Measurements from ENCODE around the gene RNF150.

The RNF150 gene

DNA sequence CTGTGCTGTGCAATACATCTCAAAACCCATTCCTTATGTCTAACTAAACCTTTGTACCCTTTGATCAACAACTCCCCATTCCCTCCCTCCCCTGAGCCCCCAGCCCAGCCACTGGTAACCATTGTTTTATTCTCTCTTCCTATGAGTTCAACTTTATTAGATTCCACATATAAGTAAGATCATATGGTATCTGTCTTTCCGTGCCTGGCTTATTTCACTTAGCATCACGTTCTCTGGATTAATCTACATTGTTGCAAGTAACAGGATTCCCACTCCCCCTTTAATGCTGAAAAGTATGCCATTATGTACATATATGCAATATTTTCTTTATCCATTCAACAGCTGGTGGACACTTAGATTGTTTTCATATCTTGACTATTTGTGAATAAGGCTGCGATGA is 119.4 kb downstream of the RNF150 start (continued):
- TF ChIP-seq TCF4 (CRISPR knock-in tag; IDR thresholded peaks at IDR 0.05; ENCODE audit: borderline replicate concordance) (peak; percentile 41; the same call in 1 of the 2 replicates), ZNF70 (CRISPR knock-in tag; IDR thresholded peaks at IDR 0.05) (no peak), GLIS3 (CRISPR knock-in tag; IDR thresholded peaks at IDR 0.05) (no peak), TOX (CRISPR knock-in tag; IDR thresholded peaks at IDR 0.05; ENCODE audit: borderline replicate concordance) (no peak), ZNF8 (CRISPR knock-in tag; IDR thresholded peaks at IDR 0.05) (no peak)

DNA sequence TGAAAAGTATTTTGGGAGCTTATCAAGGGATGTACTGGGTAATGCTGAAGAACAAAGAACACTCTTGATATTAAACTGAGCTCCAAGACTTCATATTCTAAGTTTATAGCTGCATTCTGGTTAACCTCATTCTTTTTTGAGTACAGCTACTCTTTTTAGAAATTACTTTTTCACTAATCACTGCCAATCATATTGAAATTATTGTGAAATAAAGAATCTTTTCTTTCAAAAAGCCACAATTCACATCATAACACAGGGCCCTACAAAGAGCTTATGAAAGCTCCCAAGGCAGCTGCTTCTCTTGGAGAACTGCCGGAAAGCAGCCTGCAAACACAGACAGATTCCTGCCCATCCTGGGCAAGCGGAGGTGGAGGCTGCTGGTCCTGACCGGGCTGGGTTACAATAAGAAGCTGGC is 121.4 kb downstream of the RNF150 start:
- no peak for ATAC-seq
- no peak for TF ChIP-seq CSDC2 (CRISPR knock-in tag; IDR thresholded peaks at IDR 0.05)
- TF ChIP-seq ISL1 (CRISPR knock-in tag; IDR thresholded peaks at IDR 0.05), result no peak
- TF ChIP-seq ESRRG (CRISPR knock-in tag; IDR thresholded peaks at IDR 0.05), result no peak
- TF ChIP-seq ZNF565 (CRISPR knock-in tag; conservative IDR thresholded peaks at IDR 0.05; ENCODE audit: low read depth), result no peak
- TF ChIP-seq, protein P1, sequence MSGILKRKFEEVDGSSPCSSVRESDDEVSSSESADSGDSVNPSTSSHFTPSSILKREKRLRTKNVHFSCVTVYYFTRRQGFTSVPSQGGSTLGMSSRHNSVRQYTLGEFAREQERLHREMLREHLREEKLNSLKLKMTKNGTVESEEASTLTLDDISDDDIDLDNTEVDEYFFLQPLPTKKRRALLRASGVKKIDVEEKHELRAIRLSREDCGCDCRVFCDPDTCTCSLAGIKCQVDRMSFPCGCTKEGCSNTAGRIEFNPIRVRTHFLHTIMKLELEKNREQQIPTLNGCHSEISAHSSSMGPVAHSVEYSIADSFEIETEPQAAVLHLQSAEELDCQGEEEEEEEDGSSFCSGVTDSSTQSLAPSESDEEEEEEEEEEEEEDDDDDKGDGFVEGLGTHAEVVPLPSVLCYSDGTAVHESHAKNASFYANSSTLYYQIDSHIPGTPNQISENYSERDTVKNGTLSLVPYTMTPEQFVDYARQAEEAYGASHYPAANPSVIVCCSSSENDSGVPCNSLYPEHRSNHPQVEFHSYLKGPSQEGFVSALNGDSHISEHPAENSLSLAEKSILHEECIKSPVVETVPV (CRISPR knock-in tag; IDR thresholded peaks at IDR 0.05), result no peak
- TF ChIP-seq, protein P2, sequence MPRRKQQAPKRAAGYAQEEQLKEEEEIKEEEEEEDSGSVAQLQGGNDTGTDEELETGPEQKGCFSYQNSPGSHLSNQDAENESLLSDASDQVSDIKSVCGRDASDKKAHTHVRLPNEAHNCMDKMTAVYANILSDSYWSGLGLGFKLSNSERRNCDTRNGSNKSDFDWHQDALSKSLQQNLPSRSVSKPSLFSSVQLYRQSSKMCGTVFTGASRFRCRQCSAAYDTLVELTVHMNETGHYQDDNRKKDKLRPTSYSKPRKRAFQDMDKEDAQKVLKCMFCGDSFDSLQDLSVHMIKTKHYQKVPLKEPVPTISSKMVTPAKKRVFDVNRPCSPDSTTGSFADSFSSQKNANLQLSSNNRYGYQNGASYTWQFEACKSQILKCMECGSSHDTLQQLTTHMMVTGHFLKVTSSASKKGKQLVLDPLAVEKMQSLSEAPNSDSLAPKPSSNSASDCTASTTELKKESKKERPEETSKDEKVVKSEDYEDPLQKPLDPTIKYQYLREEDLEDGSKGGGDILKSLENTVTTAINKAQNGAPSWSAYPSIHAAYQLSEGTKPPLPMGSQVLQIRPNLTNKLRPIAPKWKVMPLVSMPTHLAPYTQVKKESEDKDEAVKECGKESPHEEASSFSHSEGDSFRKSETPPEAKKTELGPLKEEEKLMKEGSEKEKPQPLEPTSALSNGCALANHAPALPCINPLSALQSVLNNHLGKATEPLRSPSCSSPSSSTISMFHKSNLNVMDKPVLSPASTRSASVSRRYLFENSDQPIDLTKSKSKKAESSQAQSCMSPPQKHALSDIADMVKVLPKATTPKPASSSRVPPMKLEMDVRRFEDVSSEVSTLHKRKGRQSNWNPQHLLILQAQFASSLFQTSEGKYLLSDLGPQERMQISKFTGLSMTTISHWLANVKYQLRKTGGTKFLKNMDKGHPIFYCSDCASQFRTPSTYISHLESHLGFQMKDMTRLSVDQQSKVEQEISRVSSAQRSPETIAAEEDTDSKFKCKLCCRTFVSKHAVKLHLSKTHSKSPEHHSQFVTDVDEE (CRISPR knock-in tag; IDR thresholded peaks at IDR 0.05), result no peak
- no peak for TF ChIP-seq ARNTL (CRISPR knock-in tag; IDR thresholded peaks at IDR 0.05; ENCODE audit: borderline replicate concordance, low read depth)
- TF ChIP-seq TCF4 (CRISPR knock-in tag; IDR thresholded peaks at IDR 0.05; ENCODE audit: borderline replicate concordance), result no peak
- no peak for TF ChIP-seq ZNF70 (CRISPR knock-in tag; IDR thresholded peaks at IDR 0.05)

DNA sequence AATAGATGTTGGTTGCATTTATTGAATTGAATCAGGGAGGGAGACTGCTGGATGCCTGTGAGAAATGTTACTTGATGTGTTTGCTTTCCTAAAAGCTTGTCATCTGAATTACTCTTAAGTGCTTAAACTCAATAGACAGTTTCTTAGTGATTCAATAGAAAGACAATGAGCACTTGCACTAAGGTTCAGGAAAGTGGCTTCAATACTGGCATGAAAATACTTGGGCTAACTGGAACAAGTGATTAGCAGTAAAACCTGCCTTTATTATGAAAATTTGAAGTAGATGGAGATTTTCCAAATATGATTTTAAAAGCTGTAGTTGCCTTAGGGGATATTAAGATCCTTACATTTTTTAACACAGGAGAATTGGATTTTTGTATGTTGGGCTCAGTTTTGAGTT is 123.3 kb downstream of the RNF150 start:
- no peak for ATAC-seq
- TF ChIP-seq ARNTL (CRISPR knock-in tag; IDR thresholded peaks at IDR 0.05; ENCODE audit: borderline replicate concordance, low read depth) (no peak), ZNF565 (CRISPR knock-in tag; conservative IDR thresholded peaks at IDR 0.05; ENCODE audit: low read depth) (no peak), ZFP30 (CRISPR knock-in tag; IDR thresholded peaks at IDR 0.05) (no peak), ESRRG (CRISPR knock-in tag; IDR thresholded peaks at IDR 0.05) (no peak)

DNA sequence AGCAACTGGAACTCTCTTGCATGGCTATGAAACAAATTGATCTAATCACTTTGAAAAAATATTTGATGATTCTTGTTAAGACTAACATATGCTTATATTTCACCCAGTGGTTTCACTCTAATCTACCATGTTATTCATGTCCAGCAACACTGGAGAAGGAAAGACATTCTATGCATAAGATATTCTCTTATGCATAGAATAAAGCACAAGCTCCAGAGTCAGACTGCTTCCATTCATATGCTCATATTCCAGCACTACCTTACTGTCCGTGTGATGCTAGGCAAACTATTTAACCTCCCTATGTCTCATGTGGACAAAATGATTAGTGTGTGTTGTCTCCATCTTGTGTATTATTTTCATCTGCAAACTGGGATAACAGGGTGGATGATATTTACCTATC is 124.1 kb downstream of the RNF150 start:
- no peak for TF ChIP-seq ZFP3 (CRISPR knock-in tag; IDR thresholded peaks at IDR 0.05)
- no peak for TF ChIP-seq ZNF8 (CRISPR knock-in tag; IDR thresholded peaks at IDR 0.05)
- no peak for TF ChIP-seq ARNTL (CRISPR knock-in tag; IDR thresholded peaks at IDR 0.05; ENCODE audit: borderline replicate concordance, low read depth)
- no peak for TF ChIP-seq ISL1 (CRISPR knock-in tag; IDR thresholded peaks at IDR 0.05)
- TF ChIP-seq TOX (CRISPR knock-in tag; IDR thresholded peaks at IDR 0.05; ENCODE audit: borderline replicate concordance), result no peak
- TF ChIP-seq GLIS3 (CRISPR knock-in tag; IDR thresholded peaks at IDR 0.05), result no peak
- TF ChIP-seq, protein P2 (CRISPR knock-in tag; IDR thresholded peaks at IDR 0.05), result no peak
- no peak for TF ChIP-seq ZFP30 (CRISPR knock-in tag; IDR thresholded peaks at IDR 0.05)
- TF ChIP-seq, protein P1 (CRISPR knock-in tag; IDR thresholded peaks at IDR 0.05), result no peak
- no peak for TF ChIP-seq ZC3H10 (CRISPR knock-in tag; IDR thresholded peaks at IDR 0.05)
- ATAC-seq, result no peak

DNA sequence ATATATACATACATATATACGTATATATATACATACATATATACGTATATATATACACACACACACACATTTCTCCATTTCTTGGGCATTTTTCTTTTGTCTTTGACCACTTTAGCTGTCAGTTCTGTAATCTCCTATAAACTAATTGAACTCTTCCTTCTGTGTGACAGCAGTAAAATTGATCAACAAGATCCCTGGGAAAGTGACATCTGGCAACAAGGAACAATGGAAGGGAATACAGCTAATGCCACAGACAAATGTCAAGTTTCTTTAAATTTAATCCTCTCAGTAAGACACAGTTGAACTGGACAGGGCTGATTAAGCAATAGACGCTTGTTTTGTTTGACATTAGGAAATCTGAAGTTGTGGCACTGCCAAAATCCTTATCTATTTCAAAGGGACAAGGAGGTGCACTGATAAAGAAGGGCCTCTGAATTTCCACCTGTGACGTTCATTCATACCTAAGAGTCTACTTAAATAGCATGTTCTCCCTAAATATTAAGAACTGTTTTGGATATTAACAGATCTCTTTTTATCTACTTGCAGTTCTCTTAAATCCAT is 126.9 kb downstream of the RNF150 start:
- no peak for ATAC-seq
- TF ChIP-seq SNAI2 (CRISPR knock-in tag; IDR thresholded peaks at IDR 0.05) (no peak), ISL1 (CRISPR knock-in tag; IDR thresholded peaks at IDR 0.05) (no peak), ZC3H10 (CRISPR knock-in tag; IDR thresholded peaks at IDR 0.05) (no peak), TCF4 (CRISPR knock-in tag; IDR thresholded peaks at IDR 0.05; ENCODE audit: borderline replicate concordance) (no peak), TOX (CRISPR knock-in tag; IDR thresholded peaks at IDR 0.05; ENCODE audit: borderline replicate concordance) (no peak), ARNTL (CRISPR knock-in tag; IDR thresholded peaks at IDR 0.05; ENCODE audit: borderline replicate concordance, low read depth) (no peak), ZNF8 (CRISPR knock-in tag; IDR thresholded peaks at IDR 0.05) (no peak), OSR1 (CRISPR knock-in tag; IDR thresholded peaks at IDR 0.05) (no peak), ZNF565 (CRISPR knock-in tag; conservative IDR thresholded peaks at IDR 0.05; ENCODE audit: low read depth) (no peak), RARB (CRISPR knock-in tag; IDR thresholded peaks at IDR 0.05) (no peak), PPARA (CRISPR knock-in tag; IDR thresholded peaks at IDR 0.05; ENCODE audit: borderline replicate concordance) (no peak), ESRRG (CRISPR knock-in tag; IDR thresholded peaks at IDR 0.05) (no peak)
- TF ChIP-seq, protein P1 (CRISPR knock-in tag; IDR thresholded peaks at IDR 0.05), result no peak
- TF ChIP-seq, protein P3, sequence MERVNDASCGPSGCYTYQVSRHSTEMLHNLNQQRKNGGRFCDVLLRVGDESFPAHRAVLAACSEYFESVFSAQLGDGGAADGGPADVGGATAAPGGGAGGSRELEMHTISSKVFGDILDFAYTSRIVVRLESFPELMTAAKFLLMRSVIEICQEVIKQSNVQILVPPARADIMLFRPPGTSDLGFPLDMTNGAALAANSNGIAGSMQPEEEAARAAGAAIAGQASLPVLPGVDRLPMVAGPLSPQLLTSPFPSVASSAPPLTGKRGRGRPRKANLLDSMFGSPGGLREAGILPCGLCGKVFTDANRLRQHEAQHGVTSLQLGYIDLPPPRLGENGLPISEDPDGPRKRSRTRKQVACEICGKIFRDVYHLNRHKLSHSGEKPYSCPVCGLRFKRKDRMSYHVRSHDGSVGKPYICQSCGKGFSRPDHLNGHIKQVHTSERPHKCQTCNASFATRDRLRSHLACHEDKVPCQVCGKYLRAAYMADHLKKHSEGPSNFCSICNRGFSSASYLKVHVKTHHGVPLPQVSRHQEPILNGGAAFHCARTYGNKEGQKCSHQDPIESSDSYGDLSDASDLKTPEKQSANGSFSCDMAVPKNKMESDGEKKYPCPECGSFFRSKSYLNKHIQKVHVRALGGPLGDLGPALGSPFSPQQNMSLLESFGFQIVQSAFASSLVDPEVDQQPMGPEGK (CRISPR knock-in tag; IDR thresholded peaks at IDR 0.05; ENCODE audit: borderline replicate concordance), result no peak

Measured in SK-N-SH treated with all-trans-retinoic acid at 6 μM for 48 hours (cell line).